ENCODE measurements around the gene USF3.
"Not testable (repeated sequence)": the region's sequence is repeated elsewhere in the genome, so short reads cannot be mapped to it uniquely, and the experiment has no call there.

Gene USF3

GRCh38 chr3:113649174-113649845 is 47.1 kb downstream of the USF3 start:
- no peak overlapping the region for H3K4me3 ChIP-seq (ENCODE audit: control insufficient read depth, low read depth, low read length)
- DNase-seq (ENCODE audit: low read depth): no peak
- no peak for TF ChIP-seq CTCF (IDR thresholded peaks at IDR 0.05; ENCODE audit: control insufficient read depth, insufficient read depth, low read depth, low read length, missing control alignments)

- H3K4me3 ChIP-seq (ENCODE audit: control insufficient read depth, low read depth, low read length): no peak overlapping the region
- no peak for TF ChIP-seq CTCF (IDR thresholded peaks at IDR 0.05; ENCODE audit: control insufficient read depth, insufficient read depth, low read depth, low read length, missing control alignments)
- DNase-seq (ENCODE audit: low read depth): no peak
Measured at GRCh38 chr3:113648524-113648923, 47.9 kb downstream of the USF3 start.

- no peak overlapping the region for H3K4me3 ChIP-seq (ENCODE audit: control insufficient read depth, low read depth, low read length)
- no peak for TF ChIP-seq CTCF (IDR thresholded peaks at IDR 0.05; ENCODE audit: control insufficient read depth, insufficient read depth, low read depth, low read length, missing control alignments)
- no peak for DNase-seq (ENCODE audit: low read depth)
Measured at GRCh38 chr3:113643583-113643982, 52.9 kb downstream of the USF3 start.

- DNase-seq (ENCODE audit: low read depth): no peak
- no peak for TF ChIP-seq CTCF (IDR thresholded peaks at IDR 0.05; ENCODE audit: control insufficient read depth, insufficient read depth, low read depth, low read length, missing control alignments)
- H3K4me3 ChIP-seq (ENCODE audit: control insufficient read depth, low read depth, low read length): no peak overlapping the region
Measured at GRCh38 chr3:113638910-113639309, 57.5 kb downstream of the USF3 start.

GRCh38 chr3:113637756-113638155 is 58.7 kb downstream of the USF3 start:
- TF ChIP-seq CTCF (IDR thresholded peaks at IDR 0.05; ENCODE audit: control insufficient read depth, insufficient read depth, low read depth, low read length, missing control alignments): no peak
- no peak for DNase-seq (ENCODE audit: low read depth)
- no peak overlapping the region for H3K4me3 ChIP-seq (ENCODE audit: control insufficient read depth, low read depth, low read length)

GRCh38 chr3:113636034-113636433 is 60.4 kb downstream of the USF3 start:
- DNase-seq (ENCODE audit: low read depth); H3K4me3 ChIP-seq (ENCODE audit: control insufficient read depth, low read depth, low read length): not testable (repeated sequence)

- no peak for DNase-seq (ENCODE audit: low read depth)
- H3K4me3 ChIP-seq (ENCODE audit: control insufficient read depth, low read depth, low read length): no peak overlapping the region
- no peak for TF ChIP-seq CTCF (IDR thresholded peaks at IDR 0.05; ENCODE audit: control insufficient read depth, insufficient read depth, low read depth, low read length, missing control alignments)
Measured at GRCh38 chr3:113634782-113635474, 61.5 kb downstream of the USF3 start.

All from AG09309 (cell line).